K562 (cell line): ENCODE measurements around the gene MYOM1. TPM values are rescaled to one million over a fixed set of nuclear protein-coding genes. Genes with fewer than 3 reads are reported as not detected.

ENCODE experiments used
- ATAC-seq: fragments of 200-7000 bp; cut with Tn5 transposase; 3 replicates; pipeline ENCODE4 v1.9.1; 2020; ENCODE audit warnings: moderate library complexity
- BruUV-seq: library from RNA; stranded (reverse); fragments of 400-500 nt; replicated peaks from 2 replicates; lab custom pipeline; 2021; lab: Mats Ljungman, UMichigan
- CTCF ChIA-PET: fragments of 300-600 bp; formaldehyde crosslinking; extraction: SDS; loops from one replicate; lab custom pipeline; 2021; ENCODE audit warnings: low intra/inter-chr PET ratio; lab: Yijun Ruan, JAX
- POLR2A ChIA-PET: fragments of 300-600, 350-650 bp; sonication (Branson Sonifier 250); formaldehyde crosslinking; extraction: SDS; loops from one replicate; lab custom pipeline; 2021; ENCODE audit warnings: antibody characterized with exemption, inconsistent platforms; lab: Yijun Ruan, JAX
- DNase-seq, 4 experiments: peaks; one replicate each; pipeline versions ENCODE4 v3.0.0 to v3.0.0-alpha.2; 2011 to 2018; ENCODE audit warnings: low spot score in 3 of 4, mixed read lengths in 3 of 4; ENCODE audit errors: extremely low read depth in 1 of 4
- FAIRE-seq: peaks from 2 replicates; lab custom pipeline; 2011; peaks lifted over from hg19 to GRCh38; lab: Jason Lieb, UNC
- H2AFZ ChIP-seq: 2 replicates; pipeline ENCODE4 v1.6.0; 2011; ENCODE audit warnings: low read depth, low read length, control low read depth, inconsistent platforms
- H3K27ac ChIP-seq: fragments of 200-600 bp; 3 replicates; pipeline ENCODE4 v1.8.0; 2011; ENCODE audit warnings: low read depth, mild to moderate bottlenecking, control low read depth, inconsistent platforms, low read length, moderate library complexity, mixed read lengths; ENCODE audit errors: extremely low read depth
- H3K27me3 ChIP-seq, 2 experiments: fragments of 300-600 bp in 1 of 2; 2 replicates in 1 of 2; 3 replicates in 1 of 2; pipeline versions ENCODE4 v1.6.0 to v1.8.0; 2011; ENCODE audit warnings: inconsistent platforms in 2 of 2, low read length in 2 of 2, mild to moderate bottlenecking in 1 of 2, mixed read lengths in 1 of 2, moderate library complexity in 1 of 2; ENCODE audit not compliant: control insufficient read depth in 2 of 2, insufficient read depth in 2 of 2
- H3K36me3 ChIP-seq: fragments of 300-600 bp; 3 replicates; pipeline ENCODE4 v1.8.0; 2011; ENCODE audit warnings: mild to moderate bottlenecking, low read length, inconsistent platforms; ENCODE audit not compliant: control insufficient read depth, insufficient read depth
- H3K4me1 ChIP-seq, 2 experiments: fragments of 200-600 bp in 1 of 2; replicated peaks in 1 of 2; 2 replicates in 1 of 2; 3 replicates in 1 of 2; pipeline versions ENCODE4 v1.5.1 to v1.8.0; 2011; ENCODE audit warnings: inconsistent platforms in 2 of 2, low read length in 2 of 2, mild to moderate bottlenecking in 1 of 2, mixed read lengths in 1 of 2, moderate library complexity in 1 of 2; ENCODE audit not compliant: control insufficient read depth in 2 of 2, insufficient read depth in 2 of 2
- H3K4me2 ChIP-seq: 2 replicates; pipeline ENCODE4 v1.6.1; 2011; ENCODE audit warnings: low read length, control low read depth, inconsistent platforms, mixed read lengths; ENCODE audit not compliant: insufficient read depth
- H3K4me3 ChIP-seq: fragments of 200-600 bp; sonication (generic), shearing (Covaris generic); 2 replicates; pipeline ENCODE4 v1.5.1; 2016; ENCODE audit warnings: control low read depth, inconsistent platforms
- H3K79me2 ChIP-seq: fragments of 200-600 bp; 3 replicates; pipeline ENCODE4 v1.8.0; 2011; ENCODE audit warnings: low read length, inconsistent platforms; ENCODE audit not compliant: control insufficient read depth, insufficient read depth
- H3K9ac ChIP-seq, 2 experiments: 2 replicates each; pipeline versions ENCODE4 v1.6.0 to v1.6.1; 2011; ENCODE audit warnings: low read depth in 2 of 2, low read length in 2 of 2, control low read depth in 1 of 2, inconsistent platforms in 1 of 2, mild to moderate bottlenecking in 1 of 2, mixed read lengths in 1 of 2; ENCODE audit not compliant: insufficient read depth in 1 of 2
- H3K9me1 ChIP-seq: one replicate; pipeline ENCODE4 v1.6.0; 2011; ENCODE audit warnings: inconsistent platforms, mild to moderate bottlenecking, low read length, moderate library complexity; ENCODE audit not compliant: control insufficient read depth, insufficient read depth
- H3K9me3 ChIP-seq: replicated peaks from 2 replicates; pipeline ENCODE4 v1.5.1; 2011; ENCODE audit warnings: low read depth, low read length, inconsistent platforms; ENCODE audit not compliant: control insufficient read depth, insufficient read depth
- H4K20me1 ChIP-seq: replicated peaks from 2 replicates; pipeline ENCODE4 v1.6.1; 2011; ENCODE audit warnings: low read length, inconsistent platforms, mixed read lengths; ENCODE audit not compliant: control insufficient read depth, insufficient read depth
- ARID2 ChIP-seq: fragments of 450-650 bp; IDR thresholded peaks from 2 replicates; pipeline ENCODE4 v1.6.1; 2017; ENCODE audit warnings: antibody characterized with exemption, mild to moderate bottlenecking
- GABPA ChIP-seq: fragments of 200-800 bp; sonication (Bioruptor generic); conservative IDR thresholded peaks from 2 replicates; pipeline ENCODE4 v1.6.1; 2016; ENCODE audit warnings: low read depth, missing genetic modification characterization, missing compliant biosample characterization
- TRIM28 ChIP-seq: fragments of 450-650 bp; IDR thresholded peaks from 2 replicates; pipeline ENCODE4 v1.6.1; 2017
- WGBS: fragments of 100-300 bp; shearing (Covaris generic); methylation state at CpG from one replicate; pipeline ENCODE4 v1.1.6; 2016; ENCODE audit warnings: low coverage, mixed read lengths; ENCODE audit not compliant: insufficient coverage; ENCODE audit errors: missing lambda C conversion rate; 5-methylcytosine and 5-hydroxymethylcytosine counted together
- in situ Hi-C: fragments of 300-500 bp; cut with MboI; formaldehyde crosslinking; loops from 4 replicates; pipeline ENCODE4 v1.15.0; 2018; ENCODE audit warnings: inconsistent platforms, mixed read lengths
- intact Hi-C: fragments of 100-400 bp; cut with micrococcal nuclease; formaldehyde crosslinking; loops from 2 replicates; pipeline ENCODE4 v1.14.2; 2022
- polyA plus RNA-seq, 8 experiments: library from polyadenylated mRNA; depleted of rRNA in 4 of 8; stranded (reverse) in 5 of 8; unstranded in 3 of 8; fragments of >200 nt; fragmentation: Nextera tagmentation in 2 of 8; fragmentation: Illumina TruSeq in 1 of 8; extraction: Ambion mirVana in 2 of 8; extraction: Trizol in 1 of 8; gene quantifications; 2 replicates each; pipeline versions ENCODE4 v1.2.1 to v1.2.3, GENCODE V29; 2011 to 2014; ENCODE audit warnings: inconsistent platforms in 1 of 8, missing spikeins in 1 of 8
- total RNA-seq, 7 experiments: library from RNA; depleted of rRNA in 6 of 7; stranded (reverse); fragments of >200 nt in 6 of 7; fragmentation: Illumina TruSeq in 2 of 7; extraction: Trizol in 2 of 7; gene quantifications; 2 replicates each; pipeline versions ENCODE4 v1.2.1 to v1.2.3, GENCODE V29; 2011 to 2021; ENCODE audit warnings: low replicate concordance in 1 of 7
- TF ChIP-seq, protein P1 (sequence below): fragments of 450-650 bp; IDR thresholded peaks from 2 replicates; pipeline ENCODE4 v1.6.1; 2017; ENCODE audit warnings: antibody characterized with exemption, mild to moderate bottlenecking
- TF ChIP-seq, protein P2 (sequence below): fragments of 250-450 bp; sonication (Bioruptor Pico); IDR thresholded peaks from 2 replicates; pipeline ENCODE4 v1.8.0; 2022; ENCODE audit warnings: moderate library complexity, mild to moderate bottlenecking, inconsistent platforms

The MYOM1 gene
- total and polyA plus RNA-seq, 9 of the 15 experiments (the other 6 are each of a cell fraction or from before 2014, with no cell fraction given), result 0.01 to 0.62 (median 0.25) TPM

DNA sequence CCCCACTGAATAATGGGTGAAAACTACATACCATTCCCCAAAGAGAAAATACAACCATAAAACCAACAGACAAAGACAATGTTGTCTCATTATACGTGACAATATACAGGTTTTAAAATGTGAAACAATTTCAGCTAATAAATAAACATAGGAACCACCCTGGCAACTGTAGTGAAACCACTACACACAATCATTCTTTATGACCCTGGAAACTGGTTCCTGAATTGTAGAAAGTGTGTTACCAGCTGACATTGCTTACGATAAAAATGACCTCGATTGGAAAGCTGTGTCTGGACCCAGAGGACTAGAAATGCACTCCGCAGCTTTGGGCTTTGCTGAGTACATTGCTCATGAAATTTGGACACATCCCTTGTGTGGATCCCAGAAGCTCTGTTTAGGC is 132.9 kb downstream of the MYOM1 start:
- WGBS, result 21% methylated on average over 4 of the region's 4 CpGs
- H3K9me1 ChIP-seq, result no peaks in the 10 kb centered on the region
- H3K9ac ChIP-seq, result no peak overlapping the region
- H3K4me1 ChIP-seq, result no peaks in the 10 kb centered on the region
- no peaks in the 10 kb centered on the region for H3K79me2 ChIP-seq
- H3K27me3 ChIP-seq, result no peaks in the 10 kb centered on the region
- no peak overlapping the region for H3K27ac ChIP-seq
- H3K9me3 ChIP-seq, result no peaks in the 10 kb centered on the region
- CTCF ChIA-PET, result interaction anchor here (0.7 kb wide), 1 partner anchor 95 kb away, joined by 4 read pairs; no protein-coding TSS in a partner anchor
- H2AFZ ChIP-seq, result peak overlapping the region; percentile 25
- no peak for DNase-seq
- no peak overlapping the region for H3K4me3 ChIP-seq
- H3K4me2 ChIP-seq, result no peak overlapping the region
- no peaks in the 10 kb centered on the region for H3K36me3 ChIP-seq
- H4K20me1 ChIP-seq, result no peaks in the 10 kb centered on the region
- FAIRE-seq, result no peak
- ATAC-seq, result peak; percentile 32
- intact Hi-C loops, result no loop called here
- BruUV-seq, result no TSS peak
- in situ Hi-C loops, result no loop called here
- POLR2A ChIA-PET, result interaction anchor here (0.7 to 2.9 kb wide), 5 partner anchors 11 to 104 kb away, joined by 3 to 15 read pairs (median 4); no protein-coding TSS in a partner anchor
- TF ChIP-seq, protein P1, sequence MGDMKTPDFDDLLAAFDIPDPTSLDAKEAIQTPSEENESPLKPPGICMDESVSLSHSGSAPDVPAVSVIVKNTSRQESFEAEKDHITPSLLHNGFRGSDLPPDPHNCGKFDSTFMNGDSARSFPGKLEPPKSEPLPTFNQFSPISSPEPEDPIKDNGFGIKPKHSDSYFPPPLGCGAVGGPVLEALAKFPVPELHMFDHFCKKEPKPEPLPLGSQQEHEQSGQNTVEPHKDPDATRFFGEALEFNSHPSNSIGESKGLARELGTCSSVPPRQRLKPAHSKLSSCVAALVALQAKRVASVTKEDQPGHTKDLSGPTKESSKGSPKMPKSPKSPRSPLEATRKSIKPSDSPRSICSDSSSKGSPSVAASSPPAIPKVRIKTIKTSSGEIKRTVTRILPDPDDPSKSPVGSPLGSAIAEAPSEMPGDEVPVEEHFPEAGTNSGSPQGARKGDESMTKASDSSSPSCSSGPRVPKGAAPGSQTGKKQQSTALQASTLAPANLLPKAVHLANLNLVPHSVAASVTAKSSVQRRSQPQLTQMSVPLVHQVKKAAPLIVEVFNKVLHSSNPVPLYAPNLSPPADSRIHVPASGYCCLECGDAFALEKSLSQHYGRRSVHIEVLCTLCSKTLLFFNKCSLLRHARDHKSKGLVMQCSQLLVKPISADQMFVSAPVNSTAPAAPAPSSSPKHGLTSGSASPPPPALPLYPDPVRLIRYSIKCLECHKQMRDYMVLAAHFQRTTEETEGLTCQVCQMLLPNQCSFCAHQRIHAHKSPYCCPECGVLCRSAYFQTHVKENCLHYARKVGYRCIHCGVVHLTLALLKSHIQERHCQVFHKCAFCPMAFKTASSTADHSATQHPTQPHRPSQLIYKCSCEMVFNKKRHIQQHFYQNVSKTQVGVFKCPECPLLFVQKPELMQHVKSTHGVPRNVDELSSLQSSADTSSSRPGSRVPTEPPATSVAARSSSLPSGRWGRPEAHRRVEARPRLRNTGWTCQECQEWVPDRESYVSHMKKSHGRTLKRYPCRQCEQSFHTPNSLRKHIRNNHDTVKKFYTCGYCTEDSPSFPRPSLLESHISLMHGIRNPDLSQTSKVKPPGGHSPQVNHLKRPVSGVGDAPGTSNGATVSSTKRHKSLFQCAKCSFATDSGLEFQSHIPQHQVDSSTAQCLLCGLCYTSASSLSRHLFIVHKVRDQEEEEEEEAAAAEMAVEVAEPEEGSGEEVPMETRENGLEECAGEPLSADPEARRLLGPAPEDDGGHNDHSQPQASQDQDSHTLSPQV, result no peak
- TF ChIP-seq ARID2, result no peak
- no peak for TF ChIP-seq TRIM28
- no peak for TF ChIP-seq GABPA (tag)
- TF ChIP-seq, protein P2, sequence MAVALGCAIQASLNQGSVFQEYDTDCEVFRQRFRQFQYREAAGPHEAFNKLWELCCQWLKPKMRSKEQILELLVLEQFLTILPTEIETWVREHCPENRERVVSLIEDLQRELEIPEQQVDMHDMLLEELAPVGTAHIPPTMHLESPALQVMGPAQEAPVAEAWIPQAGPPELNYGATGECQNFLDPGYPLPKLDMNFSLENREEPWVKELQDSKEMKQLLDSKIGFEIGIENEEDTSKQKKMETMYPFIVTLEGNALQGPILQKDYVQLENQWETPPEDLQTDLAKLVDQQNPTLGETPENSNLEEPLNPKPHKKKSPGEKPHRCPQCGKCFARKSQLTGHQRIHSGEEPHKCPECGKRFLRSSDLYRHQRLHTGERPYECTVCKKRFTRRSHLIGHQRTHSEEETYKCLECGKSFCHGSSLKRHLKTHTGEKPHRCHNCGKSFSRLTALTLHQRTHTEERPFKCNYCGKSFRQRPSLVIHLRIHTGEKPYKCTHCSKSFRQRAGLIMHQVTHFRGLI (CRISPR knock-in tag), result no peak
